Activated T-cell treated with anti-CD3 and anti-CD28 coated beads, Interleukin-2, amount 50 U/mL, for 48 hours (primary cell): ENCODE results near the gene KCNG4.

Experiments
- DNase-seq, 2 experiments: peaks; one replicate each; pipeline ENCODE4 v3.0.0-alpha.2; 2020

The KCNG4 gene

DNA sequence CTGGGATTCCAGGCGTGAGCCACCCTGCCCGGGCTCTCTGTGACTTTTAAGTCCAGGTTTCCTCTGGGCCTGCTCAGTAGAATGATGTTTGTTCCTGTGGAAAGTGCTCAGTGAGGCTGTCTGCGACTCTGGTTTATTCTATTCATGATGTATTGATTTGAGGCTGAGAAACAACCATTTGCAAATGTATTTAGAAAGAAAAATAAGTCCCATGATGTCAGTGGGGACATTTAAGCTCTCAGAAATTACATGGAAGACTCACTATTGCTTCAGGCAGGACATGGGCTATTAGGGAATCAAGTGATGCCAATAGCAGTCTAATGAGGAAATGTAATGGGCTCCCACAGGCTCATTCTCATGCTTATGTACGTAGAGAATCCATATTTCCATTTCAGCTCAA is 22.2 kb upstream of the KCNG4 start:
- no peak for DNase-seq

DNA sequence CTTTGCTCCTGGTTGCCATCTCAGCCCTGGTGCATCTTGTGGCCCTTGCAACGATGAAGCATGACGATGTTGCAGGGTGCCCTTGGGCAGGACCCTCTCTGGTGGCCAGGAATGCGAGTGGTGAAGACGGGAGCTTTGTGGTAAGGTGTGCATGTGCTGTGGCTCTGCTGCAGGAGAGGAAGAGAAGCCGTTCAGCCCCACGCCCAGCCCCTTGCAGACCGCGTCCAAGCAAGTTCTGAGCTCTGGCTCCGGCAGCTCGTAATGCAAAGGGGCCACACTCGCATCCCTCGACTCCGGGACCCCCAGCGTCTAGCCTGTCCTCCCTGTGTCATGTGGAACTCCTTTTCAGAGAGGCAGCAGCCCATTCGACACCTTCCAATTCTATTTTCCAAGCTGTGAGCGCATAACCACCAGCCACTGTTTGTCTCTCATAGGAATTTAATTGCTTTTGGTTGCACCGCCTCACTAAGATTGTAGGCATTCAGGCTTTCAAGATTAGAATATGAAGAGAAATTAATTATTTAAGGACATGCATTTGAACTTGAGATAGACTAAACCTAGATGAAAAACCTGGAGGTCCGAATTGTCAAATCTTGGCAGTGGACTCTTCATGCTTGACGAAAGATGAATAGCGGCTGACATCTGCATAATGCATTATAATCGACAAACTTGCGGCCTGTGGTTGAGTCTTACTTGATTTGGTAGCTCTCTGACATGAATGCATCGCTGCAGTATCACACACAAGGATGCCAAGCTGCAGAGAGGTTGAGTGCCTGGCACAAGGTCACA is 21.1 kb upstream of the KCNG4 start:
- DNase-seq, result no peak

DNA sequence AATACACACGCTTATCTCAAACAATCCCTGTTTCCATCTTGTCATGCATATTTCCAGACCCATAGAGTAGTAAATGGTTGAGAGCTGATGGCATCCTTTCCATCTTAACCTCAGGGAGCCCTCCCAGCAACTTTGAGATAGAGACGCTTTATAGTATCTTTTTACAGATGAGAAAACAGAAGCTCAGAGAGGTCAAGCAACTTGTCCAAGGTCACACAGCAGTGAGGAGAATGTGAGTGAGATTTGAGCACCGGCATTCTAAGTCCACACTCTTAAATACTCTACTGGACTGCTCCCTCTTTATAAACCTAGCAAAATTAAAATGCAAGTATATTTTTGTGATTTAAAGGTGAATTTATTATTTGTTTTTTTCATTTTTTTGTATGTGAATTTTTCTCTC is 19.9 kb upstream of the KCNG4 start:
- DNase-seq, result no peak

DNA sequence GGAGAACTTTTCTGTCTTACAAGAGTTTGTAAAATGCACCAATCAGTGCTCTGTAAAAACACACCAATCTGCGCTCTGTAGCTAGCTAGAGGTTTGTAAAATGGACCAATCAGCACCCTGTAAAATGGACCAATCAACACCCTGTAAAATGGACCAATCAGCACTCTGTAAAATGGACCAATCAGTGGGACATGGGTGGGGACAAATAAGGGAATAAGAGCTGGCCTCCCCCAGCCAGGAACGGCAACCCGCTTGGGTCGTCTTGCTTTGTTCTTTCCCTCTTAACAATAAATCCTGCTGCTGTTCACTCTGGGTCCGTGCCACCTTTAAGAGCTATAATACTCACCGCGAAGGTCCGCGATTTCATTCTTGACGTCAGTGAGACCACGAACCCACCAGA is 18.5 kb upstream of the KCNG4 start:
- no peak for DNase-seq

DNA sequence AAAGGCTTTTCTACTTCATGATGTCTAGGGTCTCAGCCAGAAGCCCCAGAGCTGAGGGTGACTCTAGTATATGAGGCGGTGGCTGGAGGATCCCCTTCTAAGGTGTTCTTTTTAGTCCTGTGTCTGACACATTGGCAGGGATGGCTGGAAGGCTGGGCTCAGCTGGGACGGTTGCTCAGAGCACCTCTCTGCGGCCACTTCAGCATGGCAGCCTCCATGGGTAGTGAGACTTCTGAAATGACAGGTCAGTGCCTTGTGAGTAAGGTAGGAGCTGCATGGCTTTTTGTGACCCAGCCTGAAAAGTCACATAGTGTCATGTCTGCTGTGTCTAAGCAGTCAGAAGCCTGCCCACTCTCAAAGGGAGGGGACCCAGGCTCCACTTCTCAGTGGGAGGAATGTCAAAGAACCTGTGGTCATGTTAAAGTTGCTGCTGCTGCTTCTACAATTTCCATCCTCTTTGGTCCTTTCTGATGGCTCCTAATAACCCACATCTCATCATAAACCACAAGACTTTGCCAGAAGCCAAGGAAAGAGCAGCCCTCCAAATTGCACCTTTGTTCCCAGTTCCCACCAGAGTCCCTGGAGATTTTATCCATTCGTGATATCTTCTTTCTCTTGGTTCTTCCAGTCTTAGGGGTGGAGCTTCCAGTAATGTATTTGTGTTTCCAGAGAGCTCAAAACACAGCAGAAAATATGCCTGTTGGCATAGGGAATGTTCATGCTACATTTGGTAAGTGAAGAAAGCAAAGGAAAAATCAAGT is 15.4 kb upstream of the KCNG4 start:
- DNase-seq, result no peak

DNA sequence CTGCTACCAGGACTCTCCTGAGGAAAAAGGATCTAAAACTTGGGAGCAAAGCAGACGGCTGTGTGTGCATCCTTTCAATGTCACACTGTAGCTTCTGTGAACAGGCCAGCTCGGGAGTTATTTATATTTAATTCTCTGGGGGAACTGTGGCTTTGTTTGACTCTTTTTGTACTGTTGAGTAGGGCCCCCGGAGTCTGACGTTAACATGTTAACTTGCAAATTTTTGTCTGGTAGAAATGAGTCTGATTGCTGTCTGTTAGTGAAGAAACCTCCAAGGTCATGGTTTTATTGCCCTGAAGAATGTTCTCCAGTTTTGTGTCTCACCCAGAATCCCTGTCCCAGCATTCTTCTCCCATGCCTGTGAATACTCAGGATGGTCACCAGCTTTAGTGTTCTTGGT is 14.2 kb upstream of the KCNG4 start:
- DNase-seq, result no peak

DNA sequence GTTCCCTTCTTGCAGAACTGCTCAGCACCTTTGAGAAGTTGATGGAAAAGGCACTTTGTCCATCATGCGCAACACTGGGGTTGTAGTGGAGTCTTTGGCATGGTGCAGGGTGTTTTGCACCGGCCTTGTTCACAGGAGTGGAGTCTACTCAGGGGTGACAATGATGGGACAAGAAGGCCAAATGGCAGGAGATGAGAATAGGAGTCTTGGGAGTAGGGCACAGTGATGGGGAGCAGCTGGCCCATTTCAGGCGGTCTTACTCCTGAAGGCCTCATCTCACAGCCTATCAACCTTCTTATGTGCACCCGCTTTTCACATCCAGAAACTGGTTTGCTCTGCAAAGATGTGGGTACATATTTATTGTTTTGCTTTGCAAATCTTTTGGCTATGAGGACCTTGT is 13.4 kb upstream of the KCNG4 start:
- DNase-seq, result no peak

DNA sequence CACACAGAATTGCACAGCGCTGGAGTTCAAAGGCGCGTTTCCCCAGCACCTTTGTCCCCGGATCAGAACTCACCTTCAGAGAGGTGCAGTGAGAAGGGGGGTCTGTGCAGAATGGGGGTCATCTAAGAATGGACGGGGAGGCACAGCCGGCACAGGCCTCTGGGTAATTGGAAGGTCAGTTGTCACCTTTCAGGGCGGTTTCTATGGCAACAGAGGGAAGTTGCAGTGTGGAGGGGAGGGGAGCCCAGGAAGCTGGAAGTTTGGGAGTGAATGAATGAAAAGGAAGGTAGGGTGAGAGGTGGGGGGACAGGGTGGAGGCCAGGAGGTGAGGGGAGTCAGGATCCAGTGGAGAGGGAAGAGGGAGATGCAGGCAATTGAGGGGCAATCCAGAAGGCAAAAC is 12.4 kb upstream of the KCNG4 start:
- no peak for DNase-seq

DNA sequence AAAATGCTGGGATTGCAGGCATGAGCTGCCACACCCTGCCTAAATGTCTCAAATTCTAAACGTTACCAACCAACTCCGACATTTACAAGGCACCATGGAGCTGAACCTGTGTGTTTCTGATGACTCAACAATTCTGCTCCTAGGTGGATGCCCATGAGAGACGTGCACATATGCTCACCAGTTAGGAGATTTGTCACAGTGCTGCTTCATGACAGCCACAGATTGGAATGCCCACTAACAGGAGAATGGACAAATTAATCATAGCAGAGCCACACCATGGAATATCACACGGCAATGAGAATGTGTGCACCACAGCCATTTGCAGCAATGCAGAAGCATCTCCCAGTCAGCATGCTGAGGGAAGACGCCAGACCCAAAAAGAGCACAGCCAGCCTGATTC is 8.0 kb upstream of the KCNG4 start:
- no peak for DNase-seq

DNA sequence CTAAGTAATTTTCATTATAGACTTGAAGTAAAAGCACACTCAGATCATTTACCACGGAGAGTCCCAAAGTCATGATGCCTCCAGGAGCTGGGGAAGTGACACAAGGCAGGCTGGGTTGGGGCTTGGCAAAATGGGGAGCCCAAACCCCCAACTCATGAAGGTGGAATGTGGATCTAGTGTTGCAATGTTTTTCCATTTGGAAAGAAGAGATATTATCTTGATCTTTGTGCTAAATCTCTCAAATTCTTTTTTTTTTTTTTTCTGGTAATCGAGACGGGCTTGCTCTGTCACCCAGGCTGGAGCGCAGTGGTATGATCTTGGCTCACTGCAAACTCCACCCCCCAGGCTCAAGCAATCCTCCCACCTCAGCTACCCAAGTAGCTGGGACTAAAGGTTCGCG is 7.5 kb upstream of the KCNG4 start:
- no peak for DNase-seq

DNA sequence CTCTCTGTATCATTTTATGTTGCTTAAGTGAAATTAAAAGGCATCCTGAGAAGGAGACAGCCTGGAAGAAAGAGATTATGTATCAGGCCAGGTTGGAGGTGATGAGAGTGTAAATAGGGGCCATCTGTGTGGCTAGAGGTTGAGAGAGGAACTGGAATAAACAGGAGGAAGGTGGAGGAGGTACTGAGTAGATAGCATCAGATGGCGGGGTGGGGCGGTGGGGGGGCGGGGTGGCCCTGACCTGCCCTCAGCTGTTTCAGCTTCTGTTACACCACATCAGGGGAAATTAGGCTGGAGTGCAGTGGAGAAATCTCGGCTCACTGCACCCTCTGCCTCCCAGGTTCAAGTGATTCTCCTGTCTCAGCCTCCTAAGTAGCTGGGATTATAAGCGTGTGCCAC is 6.9 kb upstream of the KCNG4 start:
- no peak for DNase-seq

DNA sequence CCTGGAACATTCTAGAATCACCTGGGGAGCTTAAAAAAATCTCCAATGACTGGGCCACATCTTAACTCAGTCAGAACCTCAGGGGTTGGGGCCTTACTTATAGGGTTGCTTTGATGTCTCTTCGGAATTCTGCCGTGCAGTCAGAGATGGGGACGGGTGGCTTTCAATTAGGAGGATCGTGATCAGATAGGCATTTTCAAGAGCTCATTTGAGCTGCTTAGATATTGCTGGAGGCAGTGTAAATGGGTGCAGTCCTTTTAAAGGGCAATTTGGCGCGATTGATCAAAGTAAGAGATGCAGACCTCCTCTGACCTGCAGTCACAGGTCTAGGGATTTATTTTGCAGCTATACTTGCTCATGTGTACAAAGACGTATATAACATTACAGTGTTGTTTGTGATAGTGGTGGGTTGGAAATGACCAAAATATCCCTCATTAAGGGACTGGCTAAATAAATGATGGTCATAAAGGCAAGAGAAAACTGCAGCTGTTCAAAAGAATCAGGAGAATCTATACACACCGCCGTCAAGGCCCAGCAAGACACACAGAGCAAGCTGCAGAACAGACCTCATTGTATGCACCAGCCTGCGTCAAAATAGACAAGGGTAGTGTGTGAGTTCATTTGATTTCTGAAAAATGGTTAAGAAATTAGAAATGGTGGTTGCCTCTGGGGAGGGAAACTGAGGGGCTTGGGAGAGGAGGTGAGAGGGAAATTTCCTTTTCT is 6.3 kb upstream of the KCNG4 start:
- no peak for DNase-seq

DNA sequence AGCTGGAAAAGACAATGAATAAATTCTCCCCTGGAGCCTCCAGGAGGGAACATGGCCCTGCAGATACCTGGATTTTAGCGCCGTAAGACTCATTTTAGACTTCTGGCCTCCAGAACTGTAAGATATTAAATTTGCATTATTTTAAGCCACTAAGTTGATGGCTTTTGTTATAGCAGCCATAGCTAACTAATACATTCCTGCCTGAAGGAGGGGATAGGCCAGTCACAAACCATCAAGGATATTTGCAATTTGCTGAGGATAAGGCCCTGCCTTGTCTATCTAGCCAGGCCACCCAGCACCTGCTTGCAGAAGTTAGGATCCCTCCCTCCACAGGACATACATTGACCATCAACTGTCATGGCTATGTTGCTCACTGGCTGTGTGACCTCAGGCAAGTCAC is 4.9 kb upstream of the KCNG4 start:
- DNase-seq, result no peak

DNA sequence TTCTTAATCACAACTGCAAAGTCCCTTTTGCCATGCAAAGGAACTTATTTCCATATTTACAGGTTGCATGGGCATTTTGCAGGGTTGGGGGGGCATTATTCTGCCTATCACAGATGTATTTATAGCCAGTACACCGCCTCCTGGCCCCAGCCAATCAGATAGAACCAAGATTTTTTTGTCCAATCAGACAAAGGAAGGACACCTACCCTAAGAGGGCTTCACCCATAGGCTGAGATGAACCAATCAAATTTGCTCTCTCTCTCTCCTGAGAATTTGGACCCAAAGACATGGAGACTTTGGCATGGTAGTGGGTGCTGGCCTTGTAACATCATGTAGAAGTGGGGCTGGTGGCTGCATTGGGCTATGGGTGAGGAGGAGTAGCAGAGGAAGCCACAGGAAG is 3.9 kb upstream of the KCNG4 start:
- no peak for DNase-seq

DNA sequence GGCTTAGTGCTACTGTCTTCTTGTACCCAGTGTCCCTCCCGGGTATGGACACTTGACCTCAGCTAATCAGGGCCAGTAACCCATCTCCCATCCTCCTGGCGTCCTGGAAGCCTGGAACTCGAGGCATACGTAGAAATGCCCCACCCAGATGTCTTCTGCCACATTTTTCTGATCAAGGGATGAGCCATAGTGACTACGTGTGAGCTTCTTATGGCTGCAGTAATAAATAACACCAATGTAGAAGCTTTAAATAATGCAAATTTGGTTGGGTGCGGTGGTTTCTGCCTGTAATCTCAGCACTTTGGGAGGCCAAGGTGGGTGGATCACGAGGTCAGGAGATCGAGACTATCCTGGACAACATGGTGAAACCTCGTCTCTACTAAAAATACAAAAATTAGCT is 3.0 kb upstream of the KCNG4 start:
- DNase-seq, result no peak

DNA sequence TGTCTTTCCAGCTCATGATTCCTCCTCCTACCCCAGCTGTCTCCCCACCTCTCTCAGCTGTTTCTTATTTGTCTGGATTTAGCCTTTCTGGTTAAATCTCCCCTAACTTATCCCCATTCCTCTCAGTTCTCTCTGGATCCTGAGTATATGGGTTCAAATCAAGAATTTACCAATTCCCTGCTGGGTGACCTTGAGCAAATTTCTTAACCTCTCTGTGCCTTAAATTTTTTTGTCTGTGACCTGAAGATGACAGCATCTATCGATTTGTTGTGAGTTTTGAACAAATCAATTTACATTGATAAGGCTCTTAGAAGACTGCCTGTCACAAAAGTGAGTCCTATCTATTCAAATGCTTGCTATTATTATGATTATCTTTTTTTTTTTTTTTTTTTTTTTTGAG is 2.0 kb upstream of the KCNG4 start:
- DNase-seq, result no peak

DNA sequence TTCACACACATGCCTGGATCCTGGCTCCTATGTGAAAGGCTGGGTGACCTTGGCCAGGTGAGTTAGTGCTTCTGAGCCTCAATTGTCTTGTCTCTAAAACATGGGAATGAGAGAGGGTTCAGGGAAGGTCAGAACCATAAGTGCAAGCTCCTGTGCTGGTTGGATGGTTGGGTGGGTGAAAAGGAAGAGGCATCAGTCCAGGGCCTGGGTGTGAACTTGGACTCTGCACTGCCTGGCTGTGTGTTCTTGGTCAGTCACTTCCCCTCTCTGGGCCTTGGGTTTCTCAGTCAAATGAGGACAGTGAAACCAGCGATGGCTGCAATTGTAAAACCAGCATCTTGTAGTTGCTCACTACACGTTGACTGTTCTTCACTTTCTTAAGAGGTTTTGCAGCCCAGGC is 643 bp upstream of the KCNG4 start:
- DNase-seq, result no peak

DNA sequence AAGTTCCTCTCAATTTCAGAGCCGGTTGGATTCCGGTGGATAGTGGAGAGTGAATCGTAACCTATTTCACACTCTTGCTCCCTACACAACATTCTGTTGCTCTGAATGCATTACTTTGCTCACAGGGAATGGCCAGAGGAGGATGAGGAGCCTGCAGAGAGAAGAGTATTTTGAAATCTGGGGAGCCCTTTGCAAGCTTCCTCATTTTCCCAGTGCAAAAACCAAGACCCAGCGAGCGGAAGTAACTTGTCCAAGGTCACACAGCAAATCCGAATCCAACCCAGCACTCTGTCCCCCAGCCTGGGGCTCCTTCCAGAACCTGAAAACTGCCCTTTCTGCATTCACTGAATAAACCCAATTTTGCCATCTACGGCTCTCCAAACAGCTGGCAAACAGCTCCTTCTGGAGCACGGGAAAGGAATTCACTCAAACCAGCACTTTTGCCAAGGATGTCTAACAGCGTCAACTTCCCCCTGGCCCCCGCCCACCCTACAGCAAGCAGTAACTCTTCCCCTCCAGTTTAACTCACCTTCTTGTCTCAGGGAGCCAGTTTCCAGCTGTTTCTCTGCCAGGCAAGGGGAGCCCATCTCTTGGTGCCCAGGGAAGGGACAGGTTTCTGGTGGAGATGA is 557 bp downstream of the KCNG4 start:
- no peak for DNase-seq

DNA sequence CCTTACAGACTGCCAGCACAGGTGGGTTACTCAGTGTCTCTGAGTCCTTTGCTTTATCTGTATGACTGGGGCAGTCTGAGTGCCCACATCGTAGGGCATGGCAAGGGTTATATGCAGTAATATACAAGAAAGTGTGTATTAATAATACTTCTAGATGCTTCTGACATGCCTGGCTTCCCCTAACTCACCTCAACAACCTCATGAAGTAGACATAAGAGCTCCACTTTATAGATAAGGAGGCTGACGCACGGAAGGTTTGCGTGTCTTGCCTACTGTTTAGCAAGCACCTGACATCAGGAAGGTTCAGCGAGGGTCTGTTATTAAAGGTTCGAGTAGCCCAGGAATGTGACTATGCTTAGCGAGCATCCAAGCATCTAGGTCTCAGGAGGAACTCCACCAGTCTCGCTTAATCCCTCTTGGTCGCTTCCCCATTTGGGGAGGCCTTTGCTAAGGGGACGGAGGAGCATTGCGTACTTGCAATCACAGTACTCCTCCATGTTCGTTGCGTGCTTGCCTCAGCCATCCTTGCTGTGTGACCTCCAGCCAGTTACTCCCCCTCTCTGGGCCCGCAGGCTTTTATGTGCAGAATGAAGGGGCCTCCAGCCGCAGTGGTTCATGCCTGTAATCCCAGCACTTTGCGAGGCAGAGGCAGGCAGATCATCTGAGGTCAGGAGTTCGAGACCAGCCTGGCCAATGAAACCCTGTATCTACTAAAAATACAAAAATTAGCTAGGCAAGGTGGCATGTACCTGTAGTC is 1.6 kb downstream of the KCNG4 start:
- no peak for DNase-seq

DNA sequence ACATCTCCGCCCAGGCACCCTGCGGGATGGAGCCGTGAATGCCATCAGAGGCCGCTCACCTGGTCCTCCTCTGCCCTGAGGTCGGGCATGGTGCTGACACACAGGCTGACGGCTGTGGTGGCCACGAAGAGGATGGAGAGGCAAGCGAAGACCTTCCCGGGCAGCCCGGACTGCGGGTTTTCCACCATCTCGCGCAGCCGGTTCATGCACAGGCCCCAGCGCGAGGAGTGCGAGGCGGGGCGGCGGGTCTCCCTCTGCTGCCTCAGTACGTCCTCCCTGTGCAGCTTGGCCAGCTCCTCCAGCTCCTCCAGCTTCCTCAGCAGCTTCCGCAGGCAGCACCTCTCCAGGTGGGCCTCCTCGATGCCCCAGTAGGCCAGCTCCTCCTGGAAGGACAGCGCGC is 3.1 kb downstream of the KCNG4 start:
- no peak for DNase-seq

DNA sequence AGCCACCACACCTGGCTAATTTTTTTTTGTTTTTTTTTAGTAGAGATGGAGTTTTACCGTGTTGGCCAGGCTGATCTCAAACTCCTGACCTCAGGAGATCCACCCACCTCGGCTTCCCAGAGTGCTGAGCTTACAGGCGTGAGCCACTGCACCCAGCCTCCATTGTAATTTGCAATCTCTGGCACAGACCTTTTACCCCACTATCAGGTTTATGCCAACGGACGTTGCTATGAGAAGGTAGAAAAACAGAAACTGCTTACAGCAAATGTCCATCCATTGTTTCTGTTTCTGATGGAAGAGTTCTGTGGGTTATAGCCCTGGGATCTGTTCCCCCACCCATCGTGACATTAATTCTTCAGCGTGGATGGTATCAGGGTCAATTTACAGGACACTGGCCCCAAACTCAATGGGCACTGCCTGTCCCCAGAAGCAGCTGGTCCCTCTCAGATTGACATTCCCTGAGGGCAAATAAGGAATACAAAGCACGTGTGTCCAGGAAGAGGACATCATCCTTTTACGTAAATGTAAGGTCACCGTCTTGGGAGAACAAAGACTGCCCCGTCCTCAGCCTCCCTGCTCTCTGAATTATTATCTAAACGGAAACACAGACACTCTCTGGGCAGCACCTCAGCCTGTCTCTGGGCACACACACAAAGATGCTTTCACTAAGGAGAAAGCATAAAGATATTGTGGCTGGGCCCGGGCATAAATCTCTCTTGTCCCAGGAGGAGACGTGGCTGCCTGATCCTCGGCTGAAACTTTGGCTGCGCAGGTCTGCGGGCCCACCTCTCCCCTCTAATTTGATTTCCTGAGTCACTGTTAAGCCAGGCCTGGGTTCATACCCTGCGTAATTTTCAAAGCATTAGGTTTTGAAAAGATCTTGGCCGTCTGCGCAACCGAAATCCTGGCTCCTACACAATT is 5.2 kb downstream of the KCNG4 start:
- DNase-seq, result no peak

DNA sequence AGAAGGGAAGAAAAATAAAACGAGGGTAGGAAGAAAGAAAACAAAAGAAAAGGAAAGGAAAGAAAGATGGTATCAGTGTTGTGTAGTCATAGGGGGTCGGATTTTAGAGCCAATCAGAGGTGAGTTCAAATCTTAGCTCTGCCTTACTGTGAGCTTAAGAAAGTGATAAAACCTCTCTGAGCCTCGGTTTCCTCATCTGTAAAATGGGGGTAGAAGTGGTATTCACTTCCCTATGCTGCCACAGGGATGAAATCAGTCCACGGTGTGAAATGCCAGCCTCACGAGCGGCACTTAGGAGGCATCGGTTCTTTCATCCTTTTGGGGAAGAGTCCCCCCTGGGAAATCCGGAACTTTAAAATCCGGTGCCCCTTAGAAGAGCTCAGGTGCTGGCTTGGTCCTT is 6.1 kb downstream of the KCNG4 start:
- no peak for DNase-seq
